Activated CD4-positive, alpha-beta T cell treated with anti-CD3 and anti-CD28 coated beads, Interleukin-2, amount 10 ng/mL, durations not matched to agents 24 days and 14 days (primary cell): ENCODE results near the gene CENPM. TPM values are rescaled to one million over a fixed set of nuclear protein-coding genes. Genes with fewer than 3 reads are reported as not detected.

Experiments
- DNase-seq: peaks from one replicate; pipeline ENCODE4 v3.0.0; 2022
- H3K27ac Mint-ChIP-seq: one replicate; pipeline ENCODE4 v1.8.0; 2022; ENCODE audit warnings: mild to moderate bottlenecking, mixed read lengths
- H3K27me3 Mint-ChIP-seq: one replicate; pipeline ENCODE4 v1.8.0; 2022; ENCODE audit warnings: mixed read lengths
- H3K36me3 Mint-ChIP-seq: one replicate; pipeline ENCODE4 v1.8.0; 2022; ENCODE audit warnings: low read depth, mild to moderate bottlenecking, mixed read lengths
- H3K4me1 Mint-ChIP-seq: one replicate; pipeline ENCODE4 v1.8.0; 2021; ENCODE audit warnings: mixed read lengths
- H3K4me3 Mint-ChIP-seq: one replicate; pipeline ENCODE4 v1.8.0; 2022; ENCODE audit warnings: mild to moderate bottlenecking, moderate library complexity, mixed read lengths
- H3K9me3 Mint-ChIP-seq: one replicate; pipeline ENCODE4 v1.8.0; 2021; ENCODE audit warnings: mixed read lengths
- intact Hi-C: fragments of 100-400 bp; cut with micrococcal nuclease; formaldehyde crosslinking; loops from one replicate; pipeline ENCODE4 v1.15.1; 2023
- total RNA-seq: library from RNA; stranded (reverse); gene quantifications from 2 replicates; pipeline ENCODE4 v1.2.3, GENCODE V29; 2022

CENPM gene
- total RNA-seq, 1 donor from 2014 or later: 88.6 TPM

DNA sequence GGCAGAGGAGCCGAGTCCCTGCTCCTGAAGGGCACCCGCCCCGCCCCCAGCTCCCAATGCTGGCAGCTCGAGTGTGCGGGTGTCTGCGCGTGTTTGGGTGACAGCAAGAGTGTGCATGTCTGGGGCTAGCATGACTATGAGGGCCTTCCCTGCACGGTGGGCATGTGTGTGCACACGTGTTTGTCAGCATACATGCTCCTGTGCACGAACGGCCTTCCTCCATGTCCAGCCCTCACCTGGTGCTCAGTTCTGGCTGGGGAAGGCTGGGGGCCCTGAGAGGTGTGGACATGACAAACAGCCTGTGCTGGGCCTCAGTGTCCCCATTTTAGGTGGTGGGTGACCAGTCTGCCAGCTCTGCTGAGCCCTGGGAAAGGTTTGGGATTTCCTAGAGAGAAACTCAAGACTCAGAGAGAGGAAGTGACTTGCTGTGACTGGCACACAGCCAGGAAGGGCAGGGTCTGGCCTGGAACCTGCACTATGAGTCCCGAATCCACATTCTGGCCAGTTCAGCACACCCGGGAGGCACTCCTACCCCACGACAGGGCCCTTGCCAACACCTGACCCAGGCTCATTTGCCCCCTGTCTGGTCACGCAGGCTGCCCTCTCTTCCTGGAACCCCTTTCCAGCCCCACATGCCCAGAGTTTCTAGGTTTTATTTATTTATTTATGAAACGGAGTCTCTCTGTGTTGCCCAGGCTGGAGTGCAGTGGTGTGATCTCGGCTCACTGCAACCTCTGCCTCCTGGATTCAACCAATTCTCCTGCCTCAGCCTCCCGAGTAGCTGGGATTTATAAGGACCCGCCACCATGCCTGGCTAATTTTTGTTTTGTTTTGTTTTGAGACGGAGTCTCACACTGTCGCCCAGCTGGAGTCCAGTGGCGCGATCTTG lies 28.8 kb downstream of the CENPM start:
- Mint-ChIP-seq H3K36me3 (peaks cover 4% of the 10 kb centered on the region), H3K27me3 (peaks cover 23% of the 10 kb centered on the region), H3K4me1 (peaks cover 21% of the 10 kb centered on the region), H3K4me3 (peak overlapping the region; percentile 49), H3K27ac (no peak overlapping the region), H3K9me3 (no peaks in the 10 kb centered on the region)
- intact Hi-C loops: loop anchor here (2.0 kb wide), 1 partner anchor 23 kb away; no protein-coding TSS in a partner anchor
- DNase-seq: no peak

DNA sequence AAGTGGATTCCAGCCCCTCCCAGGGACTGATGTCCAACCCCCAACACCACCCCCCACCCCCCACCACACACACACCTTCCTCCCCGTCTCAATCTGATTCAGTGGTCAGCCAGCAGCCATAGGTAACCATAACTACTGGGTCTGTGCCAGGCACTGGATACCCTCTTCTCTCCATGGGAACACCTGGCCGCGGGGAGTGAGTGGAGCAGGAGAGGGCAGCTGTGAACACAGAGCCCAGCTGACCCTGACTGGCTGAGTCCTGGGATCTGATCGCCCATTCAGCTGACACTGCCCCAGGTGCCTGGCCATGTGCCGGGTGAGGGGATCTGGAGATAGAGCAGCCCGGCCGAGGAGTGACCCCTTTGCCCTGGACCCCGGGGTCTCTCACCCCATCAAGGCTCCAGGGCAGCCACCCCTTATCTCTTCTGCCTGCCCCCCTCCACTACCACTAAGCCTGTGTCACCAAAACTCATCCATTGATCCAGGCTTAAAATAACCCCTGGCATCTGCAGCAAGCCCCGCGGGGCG lies 29.5 kb downstream of the CENPM start:
- Mint-ChIP-seq H3K27ac (no peak overlapping the region), H3K4me3 (no peak overlapping the region), H3K27me3 (peaks cover 30% of the 10 kb centered on the region), H3K4me1 (peaks cover 26% of the 10 kb centered on the region), H3K36me3 (peaks cover 7% of the 10 kb centered on the region), H3K9me3 (no peaks in the 10 kb centered on the region)
- no peak for DNase-seq
- intact Hi-C loops: no loop called here

DNA sequence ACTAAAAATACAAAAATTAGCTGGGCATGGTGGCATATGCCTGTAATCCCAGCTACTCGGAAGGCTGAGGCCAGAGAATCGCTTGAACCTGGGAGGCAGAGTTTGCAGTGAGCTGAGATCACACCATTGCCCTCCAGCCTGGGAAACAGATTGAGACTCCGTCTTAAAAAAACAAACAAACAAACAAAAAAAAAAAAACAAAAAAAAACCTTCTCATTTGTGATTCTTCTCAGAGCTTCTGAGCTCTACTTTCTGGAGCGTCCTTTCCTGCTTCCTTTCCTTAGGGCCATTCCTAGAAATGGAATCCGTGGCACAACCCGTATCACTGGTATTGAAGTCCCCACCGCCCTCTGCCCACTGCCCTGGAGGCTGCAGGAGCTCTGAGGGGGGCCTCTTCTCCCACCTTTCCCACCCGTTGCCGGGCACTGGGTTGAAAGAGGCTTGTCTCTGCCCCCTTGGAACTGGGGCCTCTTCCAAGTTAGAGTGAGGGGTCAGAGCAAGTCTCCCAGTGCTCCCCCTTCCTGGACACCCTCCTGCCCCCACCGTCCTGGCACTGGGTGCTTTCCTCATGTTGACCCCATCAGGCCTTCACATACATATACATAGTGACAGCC lies 30.1 kb downstream of the CENPM start:
- H3K36me3 Mint-ChIP-seq: peaks cover 7% of the 10 kb centered on the region
- H3K27ac Mint-ChIP-seq: no peak overlapping the region
- no peak for DNase-seq
- peaks cover 36% of the 10 kb centered on the region for H3K27me3 Mint-ChIP-seq
- no peak overlapping the region for H3K4me3 Mint-ChIP-seq
- H3K9me3 Mint-ChIP-seq: no peaks in the 10 kb centered on the region
- H3K4me1 Mint-ChIP-seq: peaks cover 28% of the 10 kb centered on the region
- intact Hi-C loops: no loop called here

DNA sequence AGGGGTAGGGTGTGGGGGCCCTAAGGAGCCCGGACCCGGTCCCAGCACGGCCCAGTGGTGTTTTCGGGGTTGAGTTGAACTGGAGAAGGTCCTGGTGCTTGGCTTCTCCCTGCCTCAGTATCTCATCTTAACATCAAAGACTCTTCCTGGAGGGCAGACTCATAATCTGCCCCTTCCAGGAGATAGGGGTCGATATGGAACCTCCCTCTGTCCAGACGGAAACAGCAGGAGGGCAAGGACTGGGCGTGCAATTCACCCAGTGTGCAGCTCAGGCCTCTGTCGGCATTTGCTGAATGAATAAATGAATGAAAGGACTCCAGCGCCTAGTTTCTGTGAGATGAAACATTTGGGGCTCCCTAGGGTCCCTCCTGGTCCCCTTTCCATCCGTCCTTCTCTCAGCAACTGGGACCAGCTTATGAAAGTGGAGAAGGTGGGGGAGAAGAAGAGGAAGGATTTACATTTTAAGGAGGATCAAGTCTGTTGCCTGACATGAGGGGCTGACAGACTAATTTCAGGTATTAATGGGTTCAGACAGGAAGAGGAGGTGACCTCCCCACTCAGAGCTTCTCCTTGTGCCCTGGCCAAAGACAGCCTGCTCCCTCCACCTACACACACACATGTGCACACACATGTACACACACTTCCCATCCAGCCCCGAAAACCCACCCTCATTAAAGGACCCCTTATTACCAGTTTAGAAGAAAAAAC lies 31.0 kb downstream of the CENPM start:
- Mint-ChIP-seq H3K36me3 (peaks cover 12% of the 10 kb centered on the region), H3K27me3 (peaks cover 42% of the 10 kb centered on the region), H3K4me3 (peak overlapping the region; percentile 66), H3K27ac (peak overlapping the region; percentile 45), H3K4me1 (peaks cover 32% of the 10 kb centered on the region), H3K9me3 (no peaks in the 10 kb centered on the region)
- intact Hi-C loops: no loop called here
- no peak for DNase-seq

DNA sequence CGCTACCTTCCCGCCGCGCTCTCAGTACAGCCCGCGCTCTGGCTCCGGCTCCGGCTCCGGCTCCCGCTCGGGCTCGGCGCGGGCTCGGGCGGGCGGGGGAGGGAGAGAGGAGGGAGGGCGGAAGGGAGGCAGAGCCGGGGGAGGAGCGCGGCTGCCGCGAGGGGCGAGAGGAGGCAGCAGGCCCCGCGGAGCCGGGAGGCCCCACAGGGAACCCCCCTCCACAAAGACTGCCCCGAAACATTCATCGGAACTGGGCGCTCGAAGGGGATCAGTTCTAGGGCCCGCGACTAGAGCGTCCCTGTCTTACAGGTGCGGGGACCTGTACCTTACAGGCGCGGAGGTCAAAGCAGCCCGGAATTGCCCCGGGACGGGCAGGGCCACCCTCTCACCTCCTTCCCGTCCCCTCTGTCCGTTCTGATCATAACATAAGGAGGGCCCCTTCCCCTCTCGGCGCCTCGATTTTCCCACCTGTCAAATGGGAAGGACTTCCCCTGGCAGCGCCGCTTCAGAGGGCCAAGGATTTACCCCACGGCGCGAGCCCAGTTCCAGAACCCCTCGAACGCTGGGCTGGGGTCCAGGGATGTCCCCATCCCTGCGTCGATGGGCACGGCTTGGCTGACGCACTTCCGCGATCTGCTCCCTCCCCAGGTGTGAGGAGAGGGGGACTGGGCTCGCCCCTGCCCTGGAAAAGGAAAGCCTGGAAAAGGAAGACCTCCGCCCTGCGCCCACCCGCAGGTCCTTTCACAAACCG lies 31.7 kb downstream of the CENPM start, which contains the start of gene SHISA8:
Gene SHISA8, minus strand, starts transcription at position 40 of the 751 bp plus-strand sequence. CDS start 407 bp downstream, outside the sequence.
- no peaks in the 10 kb centered on the region for H3K9me3 Mint-ChIP-seq
- DNase-seq: peak; percentile 90
- intact Hi-C loops: no loop called here
- H3K4me1 Mint-ChIP-seq: peaks cover 30% of the 10 kb centered on the region
- H3K36me3 Mint-ChIP-seq: peaks cover 12% of the 10 kb centered on the region
- peak within 1 kb of the TSS; percentile 66 for H3K4me3 Mint-ChIP-seq
- H3K27me3 Mint-ChIP-seq: peaks cover 42% of the 10 kb centered on the region
- peak within 1 kb of the TSS; percentile 45 for H3K27ac Mint-ChIP-seq

DNA sequence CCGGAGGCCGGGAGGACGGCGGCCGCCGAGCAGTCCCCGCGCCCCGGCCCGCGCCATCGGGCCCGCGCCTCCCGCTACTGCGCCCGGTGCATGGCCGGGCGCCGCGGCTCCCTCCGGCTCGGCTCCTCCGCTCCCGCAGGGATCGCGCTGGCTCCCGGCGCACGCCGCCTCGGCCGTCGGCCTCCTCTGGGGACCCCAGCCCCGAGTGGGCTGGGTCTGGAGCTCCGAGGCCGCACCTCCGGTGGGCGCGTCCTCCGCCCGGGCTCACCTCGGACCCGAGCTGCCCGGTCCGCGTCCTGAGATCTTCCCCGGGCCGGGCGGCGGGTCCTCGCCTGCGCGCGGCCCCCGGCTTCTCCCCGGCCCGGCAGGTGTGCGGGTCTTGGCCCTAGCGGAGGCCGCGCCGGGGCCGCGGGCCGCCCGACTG lies 32.3 kb downstream of the CENPM start:
- Mint-ChIP-seq H3K27ac (no peak overlapping the region), H3K9me3 (no peaks in the 10 kb centered on the region), H3K4me3 (no peak overlapping the region), H3K4me1 (peaks cover 30% of the 10 kb centered on the region), H3K27me3 (peaks cover 42% of the 10 kb centered on the region), H3K36me3 (peaks cover 12% of the 10 kb centered on the region)
- intact Hi-C loops: no loop called here
- DNase-seq: no peak

DNA sequence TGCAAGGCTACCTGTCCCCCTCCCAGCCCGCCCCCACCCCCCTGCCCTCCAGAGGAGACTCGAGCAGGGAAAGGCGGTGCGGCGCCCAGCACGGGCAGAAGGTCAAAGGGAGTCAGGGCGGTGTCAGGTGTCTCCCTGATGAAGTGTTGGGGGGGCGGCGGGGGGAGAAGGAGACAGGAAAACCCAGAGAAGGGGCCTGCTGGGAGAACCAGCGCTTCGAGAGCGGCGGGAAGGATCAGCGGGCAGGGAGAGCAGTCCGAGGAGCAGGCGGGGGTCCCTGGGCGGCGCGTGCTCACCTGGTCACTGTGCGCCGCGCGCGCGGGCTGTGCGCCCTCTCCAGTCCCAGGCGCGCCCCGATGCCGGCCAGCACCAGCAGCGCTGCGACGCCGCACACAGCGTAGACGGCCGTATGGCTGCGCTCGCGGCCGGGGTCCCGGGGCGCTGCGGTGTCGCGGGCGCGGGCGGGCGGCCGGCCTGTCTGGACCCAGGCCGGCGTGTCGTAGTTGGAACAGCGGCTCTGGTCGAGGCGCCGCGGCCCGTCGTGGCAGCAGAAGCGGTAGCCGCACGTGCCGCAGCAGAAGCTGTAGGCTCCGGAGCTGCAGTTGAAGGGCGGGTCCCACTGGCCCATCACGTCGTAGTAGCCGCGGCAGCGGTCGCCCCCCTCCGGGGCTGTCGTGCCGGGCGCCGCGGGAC lies 33.0 kb downstream of the CENPM start:
- Mint-ChIP-seq H3K36me3 (peaks cover 14% of the 10 kb centered on the region), H3K27ac (peak overlapping the region; percentile 34), H3K9me3 (no peaks in the 10 kb centered on the region), H3K27me3 (peaks cover 44% of the 10 kb centered on the region), H3K4me3 (peak overlapping the region; percentile 60), H3K4me1 (peaks cover 30% of the 10 kb centered on the region)
- DNase-seq: no peak
- intact Hi-C loops: no loop called here

DNA sequence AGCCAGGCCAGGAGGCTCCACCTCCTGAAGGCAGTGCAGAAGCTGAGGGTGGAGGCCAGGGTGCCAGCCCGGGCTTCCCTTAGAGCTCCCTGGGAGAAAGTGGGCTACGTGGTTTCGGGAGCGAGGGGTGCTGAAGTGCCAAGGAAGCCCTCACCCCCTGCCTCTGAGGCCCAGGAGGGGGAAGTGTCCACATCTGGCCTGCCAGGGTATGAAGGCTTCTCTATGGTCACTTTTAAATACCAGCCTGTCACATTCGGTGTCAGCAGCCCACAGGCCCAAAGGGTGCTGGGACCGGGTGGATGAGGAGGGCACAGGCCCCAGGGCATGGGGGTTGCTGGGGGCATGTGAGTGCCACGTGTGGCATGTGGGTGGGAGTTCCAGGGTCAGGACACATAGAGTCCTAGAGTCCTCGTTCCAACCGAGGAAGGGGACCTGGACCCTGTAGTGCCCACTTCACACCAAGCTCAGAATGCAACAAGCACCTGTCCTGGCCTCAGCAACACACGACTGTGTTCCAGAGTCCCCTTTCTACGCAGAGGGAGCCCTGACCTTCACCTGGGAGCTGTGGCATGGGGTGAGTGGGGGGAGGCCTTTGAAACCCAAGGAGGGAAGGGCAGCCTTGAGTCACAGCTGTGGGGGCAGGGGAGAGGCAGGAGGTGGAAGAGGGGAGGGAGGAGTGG lies 33.8 kb downstream of the CENPM start:
- peaks cover 35% of the 10 kb centered on the region for H3K4me1 Mint-ChIP-seq
- no peaks in the 10 kb centered on the region for H3K9me3 Mint-ChIP-seq
- intact Hi-C loops: no loop called here
- peaks cover 16% of the 10 kb centered on the region for H3K36me3 Mint-ChIP-seq
- no peak for DNase-seq
- peak overlapping the region; percentile 73 for H3K27ac Mint-ChIP-seq
- peaks cover 47% of the 10 kb centered on the region for H3K27me3 Mint-ChIP-seq
- H3K4me3 Mint-ChIP-seq: peak overlapping the region; percentile 79

DNA sequence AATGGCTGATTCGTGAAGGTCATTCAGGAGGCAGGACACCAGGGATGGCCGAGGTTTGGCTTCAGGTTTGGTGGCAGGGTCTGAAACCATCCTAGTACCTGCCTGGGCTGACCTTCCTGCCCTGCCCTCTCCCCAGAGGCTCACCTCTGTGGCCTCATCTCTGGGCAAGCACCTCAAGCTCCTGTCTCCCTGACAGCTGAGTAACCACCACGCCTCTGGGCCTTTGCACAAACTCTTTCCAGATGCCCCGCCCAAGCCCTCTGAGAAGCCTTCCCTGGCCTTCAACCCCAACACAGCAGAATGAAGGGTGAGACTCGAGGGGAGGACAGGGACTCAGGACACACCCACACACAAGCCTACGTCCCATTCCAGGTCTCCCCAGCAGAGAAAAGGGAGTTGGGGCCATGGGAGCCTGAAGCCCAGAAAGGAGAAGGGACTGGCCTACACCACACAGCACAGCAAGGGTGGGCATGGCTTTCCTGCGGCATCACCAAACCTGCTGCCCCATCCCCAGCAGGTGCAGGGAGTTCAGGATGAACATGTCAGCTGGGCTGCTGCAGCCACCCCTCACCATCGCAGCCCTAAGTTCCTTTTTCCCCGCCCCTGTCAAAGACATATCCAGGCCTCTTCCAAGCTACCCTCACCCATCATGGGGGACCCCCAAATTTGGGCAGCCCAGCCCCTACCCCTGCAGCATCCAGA lies 34.5 kb downstream of the CENPM start:
- H3K27ac Mint-ChIP-seq: no peak overlapping the region
- peaks cover 47% of the 10 kb centered on the region for H3K27me3 Mint-ChIP-seq
- no peak for DNase-seq
- H3K9me3 Mint-ChIP-seq: no peaks in the 10 kb centered on the region
- intact Hi-C loops: no loop called here
- H3K36me3 Mint-ChIP-seq: peaks cover 18% of the 10 kb centered on the region
- peaks cover 35% of the 10 kb centered on the region for H3K4me1 Mint-ChIP-seq
- H3K4me3 Mint-ChIP-seq: peak overlapping the region; percentile 79

DNA sequence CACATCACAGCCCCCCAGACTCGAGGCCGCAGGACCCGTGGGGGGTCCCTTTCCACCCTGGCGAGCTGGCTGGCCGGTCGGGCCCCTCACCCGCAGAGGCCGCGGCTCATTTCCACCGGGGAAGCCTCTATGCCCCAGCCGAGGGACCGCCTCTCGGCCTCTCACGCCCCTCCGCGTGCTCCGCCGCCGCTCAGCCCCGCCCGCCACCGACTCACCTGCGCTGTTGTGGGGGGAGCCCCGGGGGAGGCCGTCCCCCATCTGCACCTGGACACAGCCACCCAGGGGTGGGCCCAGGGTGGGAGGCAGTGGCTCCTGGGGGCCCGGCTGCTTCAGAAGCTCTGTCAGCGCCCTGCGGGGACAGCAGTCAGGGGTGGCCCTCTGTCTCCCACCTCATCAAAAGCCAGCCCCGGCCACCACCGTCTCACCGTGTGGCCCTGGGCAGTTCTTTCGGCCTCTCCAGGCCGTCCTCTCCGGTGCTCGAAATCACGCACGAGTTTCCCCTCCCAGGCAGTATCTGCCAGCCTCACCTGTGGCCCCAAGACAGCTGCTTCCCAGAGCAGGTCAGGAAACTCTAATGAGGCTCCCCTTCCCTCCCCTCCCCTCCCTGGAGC lies 35.8 kb downstream of the CENPM start:
- H3K4me1 Mint-ChIP-seq: peaks cover 36% of the 10 kb centered on the region
- peaks cover 36% of the 10 kb centered on the region for H3K27me3 Mint-ChIP-seq
- intact Hi-C loops: no loop called here
- no peak overlapping the region for H3K27ac Mint-ChIP-seq
- H3K36me3 Mint-ChIP-seq: peaks cover 22% of the 10 kb centered on the region
- no peaks in the 10 kb centered on the region for H3K9me3 Mint-ChIP-seq
- DNase-seq: peak; percentile 66
- H3K4me3 Mint-ChIP-seq: peak overlapping the region; percentile 41

DNA sequence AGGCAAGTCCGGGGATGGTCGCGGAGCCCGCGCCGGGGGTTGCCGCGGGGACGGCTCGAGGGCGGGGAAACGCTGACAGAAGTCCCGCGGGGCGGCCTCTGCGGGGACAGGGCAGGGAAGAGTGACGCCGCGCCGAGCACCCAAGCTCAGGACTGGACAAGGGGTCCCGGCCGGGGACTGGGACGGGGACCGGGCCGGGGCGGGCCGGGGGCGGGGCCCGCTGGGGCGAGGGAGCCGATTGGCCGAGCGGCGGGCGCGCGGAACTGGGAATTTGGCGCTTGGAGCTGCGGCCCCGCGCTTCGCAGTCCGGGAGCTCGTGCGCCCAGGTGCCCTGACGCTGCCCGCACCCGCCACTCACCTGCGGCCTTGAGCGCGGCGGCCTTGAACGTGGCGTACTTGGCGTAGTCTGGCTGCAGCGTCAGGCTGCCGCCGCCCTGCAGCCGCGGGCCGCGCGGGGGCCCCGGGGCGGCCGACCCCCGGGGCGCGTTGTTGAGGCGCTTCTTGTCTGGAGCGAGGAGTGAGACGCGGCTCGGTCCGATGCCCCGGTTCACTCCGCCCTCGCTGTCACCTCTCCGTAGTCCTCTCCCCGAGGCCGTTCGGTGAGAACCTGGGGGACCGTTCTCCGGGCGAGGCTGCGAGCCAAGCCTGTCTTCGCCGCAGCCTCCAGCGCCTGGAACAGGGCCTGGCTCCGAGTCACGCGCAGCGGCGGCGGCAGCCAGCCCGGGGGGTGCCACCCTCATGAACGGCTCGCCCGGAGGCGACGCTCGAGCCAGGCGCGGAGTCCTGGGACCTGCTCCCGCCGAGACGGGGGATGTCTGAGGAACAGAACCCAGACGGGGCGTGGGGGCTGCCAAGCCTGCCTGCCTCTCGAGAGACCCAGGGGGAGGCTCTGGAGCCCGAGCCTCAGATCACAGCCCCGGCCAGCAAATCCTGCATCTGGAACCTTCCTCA lies 36.6 kb downstream of the CENPM start:
- Mint-ChIP-seq H3K36me3 (peaks cover 28% of the 10 kb centered on the region), H3K27ac (no peak overlapping the region), H3K9me3 (no peaks in the 10 kb centered on the region), H3K4me3 (peak overlapping the region; percentile 39), H3K27me3 (peaks cover 28% of the 10 kb centered on the region), H3K4me1 (peaks cover 32% of the 10 kb centered on the region)
- peak; percentile 76 for DNase-seq
- intact Hi-C loops: no loop called here
